ENCODE data around the gene DRAM2.

GRCh38 chr1:111145963-111146768 lies 6.3 kb upstream of the DRAM2 start:
- TF ChIP-seq CSDC2 (CRISPR knock-in tag; IDR thresholded peaks at IDR 0.05) (no peak), ZFP3 (CRISPR knock-in tag; IDR thresholded peaks at IDR 0.05) (no peak), CREB5 (CRISPR knock-in tag; IDR thresholded peaks at IDR 0.05; ENCODE audit: low read depth) (no peak), ESRRG (CRISPR knock-in tag; IDR thresholded peaks at IDR 0.05) (no peak)

Measured in SK-N-SH treated with all-trans-retinoic acid at 6 μM for 48 hours (cell line).